Measurements from ENCODE around the gene OR10A5.
"Not testable (repeated sequence)": the region's sequence is repeated elsewhere in the genome, so short reads cannot be mapped to it uniquely, and the experiment has no call there.

The OR10A5 gene

DNA sequence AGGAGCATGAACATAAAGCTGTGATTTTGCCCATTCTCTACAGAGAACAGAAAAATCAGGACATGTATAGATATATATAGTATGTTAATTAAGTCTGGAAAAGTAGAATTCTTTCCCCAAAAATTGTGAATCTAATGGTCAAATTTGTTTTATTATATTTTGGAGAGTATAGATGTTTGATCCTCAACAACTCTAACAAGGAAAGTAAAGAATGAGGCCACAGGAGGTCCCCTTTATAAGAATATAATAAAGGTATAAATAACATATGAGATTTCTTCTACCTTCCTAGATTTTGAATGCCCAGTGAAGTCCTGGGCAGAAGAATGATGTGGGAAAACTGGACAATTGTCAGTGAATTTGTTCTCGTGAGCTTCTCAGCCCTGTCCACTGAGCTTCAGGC, 30.8 kb downstream of the OR10A5 start, which contains the start of gene OR10A4:
Gene OR10A4, plus strand, starts transcription at position 301 of the 400 bp plus-strand sequence. Its CDS starts 23 bp downstream, at position 324.
- no peak for DNase-seq

DNA sequence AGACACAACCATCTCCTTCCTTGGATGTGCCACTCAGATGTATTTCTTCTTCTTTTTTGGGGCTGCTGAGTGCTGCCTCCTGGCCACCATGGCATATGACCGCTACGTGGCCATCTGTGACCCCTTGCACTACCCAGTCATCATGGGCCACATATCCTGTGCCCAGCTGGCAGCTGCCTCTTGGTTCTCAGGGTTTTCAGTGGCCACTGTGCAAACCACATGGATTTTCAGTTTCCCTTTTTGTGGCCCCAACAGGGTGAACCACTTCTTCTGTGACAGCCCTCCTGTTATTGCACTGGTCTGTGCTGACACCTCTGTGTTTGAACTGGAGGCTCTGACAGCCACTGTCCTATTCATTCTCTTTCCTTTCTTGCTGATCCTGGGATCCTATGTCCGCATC, 31.4 kb downstream of the OR10A5 start:
- DNase-seq, result no peak

DNA sequence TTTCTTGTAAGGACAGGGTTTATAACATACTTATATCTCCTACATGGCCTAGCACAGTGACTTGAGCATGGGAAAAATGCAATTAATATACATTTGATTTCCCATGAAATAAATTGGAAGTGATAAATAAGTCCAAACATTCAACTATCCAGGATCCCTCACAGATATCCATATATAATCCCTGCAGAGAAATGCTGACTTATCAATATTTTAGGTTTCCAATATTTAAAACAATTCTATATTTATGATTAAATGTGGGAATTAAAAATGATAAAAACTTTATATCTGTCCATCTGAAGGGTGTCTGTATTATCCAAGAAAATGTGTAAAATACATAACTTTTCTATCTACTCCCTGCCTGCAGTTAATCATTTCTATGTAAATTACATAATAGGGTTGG, 37.3 kb downstream of the OR10A5 start:
- no peak for DNase-seq

DNA sequence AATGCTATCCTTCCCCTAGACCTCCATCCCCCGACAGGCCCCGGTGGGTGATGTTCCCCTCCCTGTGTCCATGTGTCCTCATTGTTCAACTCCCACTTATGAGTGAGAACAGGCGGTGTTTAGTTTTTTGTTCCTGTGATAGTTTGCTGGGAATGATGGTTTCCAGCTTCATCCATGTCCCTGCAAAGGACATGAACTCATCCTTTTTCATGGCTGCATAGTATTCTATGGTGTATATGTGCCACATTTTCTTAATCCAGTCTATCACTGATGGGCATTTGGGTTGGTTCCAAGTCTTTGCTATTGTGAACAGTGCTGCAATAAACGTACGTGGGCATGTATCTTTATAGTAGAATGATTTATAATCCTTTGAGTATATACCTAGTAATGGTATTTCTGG, 42.2 kb downstream of the OR10A5 start:
- DNase-seq, result not testable (repeated sequence)

DNA sequence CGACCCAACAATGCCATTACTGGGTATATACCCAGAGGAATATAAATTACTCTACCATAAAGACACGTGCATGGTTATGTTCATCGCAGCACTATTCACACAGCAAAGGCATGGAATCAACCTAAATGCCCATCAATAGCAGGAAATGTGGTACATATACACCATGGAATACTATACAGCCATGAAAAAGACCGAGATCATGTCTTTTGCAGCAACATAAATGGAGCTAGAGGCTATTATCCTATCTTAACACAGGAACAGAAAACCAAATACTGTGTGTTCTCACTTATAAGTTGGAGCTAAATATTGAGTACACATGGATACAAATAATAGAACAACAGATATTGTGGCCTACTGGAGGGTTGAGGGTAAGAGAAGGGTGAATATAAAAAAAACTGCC, 43.3 kb downstream of the OR10A5 start:
- no peak for DNase-seq

DNA sequence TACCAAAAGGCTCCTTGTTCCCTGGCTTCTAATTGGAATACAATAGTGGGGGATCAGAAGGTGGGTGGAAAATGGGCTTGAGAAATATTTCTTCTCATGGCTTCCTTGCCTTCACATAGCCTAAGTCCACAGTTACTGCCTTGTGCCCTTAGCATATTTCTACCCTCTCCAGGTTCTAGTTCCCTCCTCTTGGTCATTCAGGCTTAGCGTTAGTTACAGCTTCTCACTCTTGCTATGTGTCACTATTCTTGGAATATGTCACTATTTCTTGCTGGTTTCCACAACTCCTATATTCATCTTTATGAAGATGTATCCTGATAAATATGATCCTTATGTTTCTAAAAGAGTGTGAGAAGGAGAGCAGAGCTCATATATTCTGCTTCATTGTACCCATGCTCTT, 44.4 kb downstream of the OR10A5 start:
- no peak for DNase-seq

DNA sequence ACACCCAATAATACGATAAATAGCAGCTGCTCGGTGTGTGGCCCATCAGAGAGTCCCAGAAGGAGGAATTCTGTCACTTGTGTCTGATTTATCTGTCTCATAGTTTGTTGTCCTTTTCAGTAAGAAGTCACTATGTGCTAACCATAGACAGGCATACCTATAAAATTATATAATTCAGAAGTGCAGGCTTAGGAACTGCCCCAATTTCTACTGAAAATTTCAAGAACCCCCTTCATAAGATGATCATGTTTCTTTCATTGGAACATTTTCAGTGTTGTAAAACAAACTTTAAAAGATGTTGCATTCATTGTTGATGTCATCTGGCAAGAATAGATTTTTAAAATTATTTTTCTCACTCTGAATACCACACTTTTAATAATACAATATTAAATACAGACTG, 46.9 kb downstream of the OR10A5 start, which contains the start of gene OR2D2:
Gene OR2D2, minus strand, starts transcription at position 101 of the 400 bp plus-strand sequence. Its CDS starts 0 bp downstream, at position 101.
- no peak for DNase-seq

DNA sequence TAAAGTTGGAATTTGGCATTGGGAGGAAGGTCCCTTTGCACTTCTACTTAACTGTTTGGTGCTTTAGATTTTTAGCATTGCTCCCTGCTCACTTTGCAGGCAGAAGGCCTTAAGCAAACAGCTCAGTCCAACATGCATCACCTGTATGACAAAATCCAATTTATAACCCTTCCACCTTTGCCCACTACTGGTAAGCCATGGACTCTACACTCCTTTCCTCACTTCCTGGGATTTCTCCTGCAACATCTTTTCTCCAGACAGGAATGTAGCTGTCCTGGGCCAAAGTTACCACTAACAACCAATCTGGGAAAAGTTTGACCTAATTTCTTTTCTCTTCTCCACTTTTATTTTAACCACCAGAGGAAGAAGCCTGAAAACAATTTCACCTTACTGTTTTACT, 48.6 kb downstream of the OR10A5 start:
- DNase-seq, result no peak

DNA sequence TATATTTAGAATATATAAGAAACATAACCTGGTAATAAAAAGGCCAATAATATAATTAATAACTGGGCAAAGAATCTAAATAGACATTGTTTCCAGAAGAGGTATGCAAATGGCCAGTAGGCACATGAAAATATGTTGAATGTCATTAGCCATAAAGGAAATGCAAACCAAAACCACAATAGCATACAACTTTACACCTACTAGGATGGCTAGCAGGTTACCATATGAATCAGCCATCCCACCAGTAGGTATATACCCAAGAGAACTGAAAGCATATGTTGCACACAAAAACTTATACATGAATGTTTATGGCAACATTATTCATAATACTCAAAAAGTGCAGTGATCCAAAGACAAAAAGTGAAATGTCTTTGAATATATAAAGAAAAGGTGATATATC, 49.5 kb downstream of the OR10A5 start:
- no peak for DNase-seq

Data from activated T-cell treated with anti-CD3 and anti-CD28 coated beads, Interleukin-2, amount 50 U/mL, for 1 hour (primary cell).